HG02943 (cell line): Measurements from ENCODE around the gene LRRC4B.
A peak's percentile ranks its signal among the peaks of the same experiment; 100 is the strongest.
"Not testable (repeated sequence)": the region's sequence is repeated elsewhere in the genome, so short reads cannot be mapped to it uniquely, and the experiment has no call there.

ENCODE experiments used
- ATAC-seq: cut with Tn5 transposase; IDR thresholded peaks from one replicate; pipeline ENCODE4 v1.9.1; 2021; ENCODE audit warnings: mild to moderate bottlenecking, low read depth, moderate library complexity; ENCODE audit not compliant: unreplicated experiment

Gene LRRC4B

GRCh38 chr19:50489461-50490011, 78.7 kb downstream of the LRRC4B start:
- ATAC-seq = no peak

- no peak for ATAC-seq
Observed at GRCh38 chr19:50488389-50489194, 79.6 kb downstream of the LRRC4B start.

GRCh38 chr19:50486823-50487515, 81.3 kb downstream of the LRRC4B start:
- no peak for ATAC-seq

- ATAC-seq = no peak
Observed at GRCh38 chr19:50485284-50485955, 82.8 kb downstream of the LRRC4B start.

GRCh38 chr19:50482916-50483315, 85.3 kb downstream of the LRRC4B start:
- ATAC-seq = no peak

- ATAC-seq = no peak
Observed at GRCh38 chr19:50482271-50482855, 85.9 kb downstream of the LRRC4B start.

GRCh38 chr19:50481351-50482149, 86.7 kb downstream of the LRRC4B start:
- ATAC-seq = no peak

GRCh38 chr19:50480281-50481111, 87.7 kb downstream of the LRRC4B start:
- no peak for ATAC-seq

GRCh38 chr19:50479761-50480251, 88.4 kb downstream of the LRRC4B start:
- ATAC-seq = no peak

GRCh38 chr19:50478901-50479715, 89.1 kb downstream of the LRRC4B start:
- no peak for ATAC-seq

GRCh38 chr19:50477751-50478515, 90.3 kb downstream of the LRRC4B start:
- no peak for ATAC-seq

GRCh38 chr19:50476907-50477238, 91.4 kb downstream of the LRRC4B start:
- ATAC-seq = no peak

- peak; percentile 81 for ATAC-seq
Observed at GRCh38 chr19:50476224-50476906, 91.9 kb downstream of the LRRC4B start, which contains the start of the genes EMC10 and GARIN5A. EMC10 (plus strand) TSS chr19:50476507; CDS start chr19:50476545, 38 bp downstream. GARIN5A (minus strand) TSS chr19:50476848; CDS start chr19:50476388, 460 bp downstream.

- no peak for ATAC-seq
Observed at GRCh38 chr19:50475736-50476223, 92.5 kb downstream of the LRRC4B start.

GRCh38 chr19:50475101-50475568, 93.1 kb downstream of the LRRC4B start:
- no peak for ATAC-seq

GRCh38 chr19:50473336-50473735, 94.9 kb downstream of the LRRC4B start:
- ATAC-seq = not testable (repeated sequence)
